Fibroblast of mammary gland (primary cell): ENCODE measurements around the gene NKIRAS2.

ENCODE experiments used
- DNase-seq: peaks from one replicate; pipeline ENCODE4 v3.0.0-alpha.2; 2010; ENCODE audit warnings: low read depth
- H3K4me3 ChIP-seq: 2 replicates; pipeline ENCODE4 v1.5.1; 2011; ENCODE audit warnings: low read depth, mild to moderate bottlenecking, low read length, moderate library complexity; ENCODE audit not compliant: control insufficient read depth
- CTCF ChIP-seq: conservative IDR thresholded peaks from 2 replicates; pipeline ENCODE4 v1.5.1; 2011; ENCODE audit warnings: low read depth, low read length, inconsistent platforms; ENCODE audit not compliant: control insufficient read depth, insufficient read depth

Gene NKIRAS2

DNA sequence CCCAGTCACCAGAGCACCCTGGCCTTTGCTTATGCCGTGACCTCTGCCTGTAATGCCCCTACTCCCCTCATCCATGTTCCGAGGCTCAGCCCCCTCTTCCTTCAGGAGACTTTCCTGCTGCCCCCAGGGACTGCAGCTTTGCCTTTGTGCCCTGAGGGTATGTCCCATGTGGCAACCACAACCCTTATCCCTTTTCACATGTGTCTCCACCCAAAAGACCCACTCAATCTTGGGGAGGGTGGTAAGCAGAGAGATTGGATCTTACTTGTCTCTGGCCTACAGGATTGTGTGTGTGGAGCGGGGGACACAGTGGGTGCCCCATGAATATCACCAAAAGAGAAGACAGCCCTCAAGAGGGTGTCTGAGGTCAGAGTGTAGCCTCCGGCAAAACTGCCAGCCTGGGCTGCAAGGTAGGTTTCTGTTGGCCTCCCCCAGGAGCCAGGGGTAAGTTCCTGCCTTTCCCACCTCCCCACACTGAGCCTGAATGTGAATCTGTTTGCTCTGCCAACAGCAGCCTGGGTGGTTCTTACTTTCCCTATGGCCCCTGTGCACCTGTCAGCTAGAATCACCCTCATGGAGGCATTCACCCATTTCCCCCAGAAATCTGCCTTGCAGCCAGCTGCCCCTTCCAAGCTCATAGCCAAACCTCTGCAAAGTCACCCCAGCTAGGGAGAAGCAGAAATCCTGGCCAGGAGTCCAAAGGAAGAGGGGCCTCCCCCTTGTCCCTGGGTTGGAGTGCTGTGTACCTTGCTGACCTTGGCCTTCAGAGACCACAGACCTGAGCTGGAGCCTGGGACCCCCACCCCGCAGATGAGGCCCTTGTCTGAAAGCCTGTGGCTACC is 42.0 kb downstream of the NKIRAS2 start:
- no peak for DNase-seq
- no peak for TF ChIP-seq CTCF
- H3K4me3 ChIP-seq = no peak overlapping the region

GRCh38 chr17:42062681-42063080 is 42.8 kb downstream of the NKIRAS2 start:
- H3K4me3 ChIP-seq = no peak overlapping the region
- no peak for DNase-seq
- TF ChIP-seq CTCF = no peak

- H3K4me3 ChIP-seq = no peak overlapping the region
- DNase-seq = no peak
- no peak for TF ChIP-seq CTCF
These were observed 45.3 kb downstream of the NKIRAS2 start for GRCh38 chr17:42065201-42065600.

DNA sequence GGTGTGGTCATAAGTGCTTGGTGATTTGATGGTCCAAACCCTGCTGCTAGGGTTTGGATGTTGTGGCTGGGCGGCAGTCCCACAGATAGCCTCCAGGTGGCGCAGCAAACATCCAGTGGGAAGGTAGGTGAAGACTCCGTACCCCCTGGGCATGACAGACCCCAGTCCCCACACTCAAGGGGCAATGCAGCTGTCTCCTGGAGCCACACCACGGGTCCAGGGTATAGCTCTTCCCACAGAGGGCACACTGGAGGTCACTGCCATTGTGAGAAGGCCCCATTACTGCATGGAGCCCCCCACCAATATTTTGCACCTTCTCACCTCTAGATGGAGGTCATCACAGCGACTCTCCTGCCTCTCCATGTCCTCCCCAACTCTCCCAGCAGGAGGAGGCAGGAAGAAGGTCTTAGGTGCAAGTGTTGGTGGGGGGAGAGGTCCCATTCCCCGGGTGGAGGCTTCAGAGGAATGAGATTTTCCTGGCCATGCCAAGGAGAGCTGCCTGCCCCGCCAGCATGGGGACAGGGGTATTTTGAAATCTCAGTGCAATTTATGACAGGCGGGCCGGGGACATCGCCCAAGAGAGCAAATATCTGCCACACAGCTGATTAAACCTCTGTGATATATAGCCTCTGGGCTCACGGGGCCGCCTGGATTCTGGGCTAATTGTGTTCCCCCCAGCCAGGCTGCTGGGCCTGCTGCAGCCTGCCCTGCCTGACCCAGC is 47.6 kb downstream of the NKIRAS2 start:
- H3K4me3 ChIP-seq = no peak overlapping the region
- DNase-seq = peak; percentile 40
- peak; percentile 93 for TF ChIP-seq CTCF

GRCh38 chr17:42068979-42069378 is 49.1 kb downstream of the NKIRAS2 start:
- DNase-seq = no peak
- no peak for TF ChIP-seq CTCF
- no peak overlapping the region for H3K4me3 ChIP-seq

DNA sequence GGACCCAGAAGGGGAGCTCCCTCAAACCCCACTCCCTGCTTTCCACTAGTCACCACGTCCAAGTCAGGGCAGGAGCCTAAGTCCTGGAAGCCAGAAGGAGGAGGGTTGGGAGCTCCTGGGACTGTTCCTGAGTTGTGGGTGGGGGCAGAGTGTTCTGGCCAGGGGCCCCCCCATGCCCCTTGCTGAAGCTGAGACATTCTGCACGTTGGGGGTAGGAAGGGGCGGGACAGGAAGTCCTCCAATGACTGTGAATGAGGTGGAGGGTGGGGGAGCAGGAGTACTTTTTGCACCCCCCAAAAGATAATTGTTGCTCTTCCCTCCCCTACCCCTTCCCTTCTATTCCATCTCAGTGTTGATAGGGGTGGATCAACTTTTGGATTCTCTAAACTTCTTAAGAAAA is 51.9 kb downstream of the NKIRAS2 start:
- DNase-seq = no peak
- no peak overlapping the region for H3K4me3 ChIP-seq
- no peak for TF ChIP-seq CTCF
